ENCODE measurements around the gene COPRS. TPM values are rescaled to one million over a fixed set of nuclear protein-coding genes. Genes with fewer than 3 reads are reported as not detected.

Gene COPRS
- total and polyA plus RNA-seq, 2 of the 8 experiments (the other 6 are each of a cell fraction or from before 2014, with no cell fraction given): 40.9 to 49.3 TPM

DNA sequence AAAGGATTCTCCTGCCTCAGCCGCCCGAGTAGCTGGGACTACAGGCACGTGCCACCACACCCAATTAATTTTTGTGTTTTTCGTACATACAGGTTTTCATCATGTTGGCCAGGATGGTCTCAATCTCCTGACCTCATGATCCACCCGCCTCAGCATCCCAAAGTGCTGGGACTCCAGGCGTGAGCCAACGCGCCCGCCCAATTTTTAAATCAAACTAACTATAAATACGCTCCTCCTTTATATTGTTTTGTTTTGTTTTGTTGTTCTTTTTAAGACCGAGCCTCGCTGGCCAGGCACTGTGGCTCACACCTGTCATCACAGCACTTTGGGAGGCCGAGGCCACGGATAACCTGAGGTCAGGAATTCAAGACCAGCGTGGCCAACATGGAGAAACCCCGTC is 44.4 kb upstream of the COPRS start:
- no peak overlapping the region for H2BK12ac ChIP-seq (ENCODE audit: low read depth, low read length)
- H3K4me1 ChIP-seq (replicated peaks in 1 of 4; ENCODE audit: control insufficient read depth in 3 of 4, insufficient read depth in 4 of 4, low read length in 3 of 4): no peaks in the 10 kb centered on the region
- H4K20me1 ChIP-seq (replicated peaks in 1 of 2; ENCODE audit: control insufficient read depth in 1 of 2, insufficient read depth in 2 of 2, low read length in 2 of 2): peaks cover 0 to 1% of the 10 kb centered on the region in 2 experiments
- H3K4ac ChIP-seq (replicated peaks; ENCODE audit: insufficient read length, low read depth, low read length): no peak overlapping the region
- FAIRE-seq: no peak
- no peak overlapping the region for H3K9ac ChIP-seq (replicated peaks in 1 of 4; ENCODE audit: extremely low read depth in 1 of 4, low read depth in 3 of 4, low read length in 3 of 4)
- no peak overlapping the region for H3K27ac ChIP-seq (ENCODE audit: low read depth, low read length)
- H3K56ac ChIP-seq (replicated peaks; ENCODE audit: insufficient read length, low read depth, low read length): no peak overlapping the region
- no peak overlapping the region for H2BK5ac ChIP-seq (ENCODE audit: low read depth, low read length)
- no peak overlapping the region for H4K8ac ChIP-seq (ENCODE audit: extremely low read depth, insufficient read depth, low read length)
- H2BK15ac ChIP-seq (ENCODE audit: low read length): no peak overlapping the region
- TF ChIP-seq POLR2A (IDR thresholded peaks at IDR 0.05; ENCODE audit: control extremely low read depth in 1 of 2, low read depth in 2 of 2, low read length in 2 of 2) (no peak), TAF7 (optimal IDR thresholded peaks at IDR 0.05; ENCODE audit: borderline replicate concordance, low read depth, low read length) (no peak), SRF (IDR thresholded peaks at IDR 0.05; ENCODE audit: low read depth, low read length) (no peak), NRF1 (IDR thresholded peaks at IDR 0.05; ENCODE audit: low read depth, low read length) (no peak), SP1 (IDR thresholded peaks at IDR 0.05; ENCODE audit: low read depth, low read length) (no peak)
- TF ChIP-seq, protein P1, sequence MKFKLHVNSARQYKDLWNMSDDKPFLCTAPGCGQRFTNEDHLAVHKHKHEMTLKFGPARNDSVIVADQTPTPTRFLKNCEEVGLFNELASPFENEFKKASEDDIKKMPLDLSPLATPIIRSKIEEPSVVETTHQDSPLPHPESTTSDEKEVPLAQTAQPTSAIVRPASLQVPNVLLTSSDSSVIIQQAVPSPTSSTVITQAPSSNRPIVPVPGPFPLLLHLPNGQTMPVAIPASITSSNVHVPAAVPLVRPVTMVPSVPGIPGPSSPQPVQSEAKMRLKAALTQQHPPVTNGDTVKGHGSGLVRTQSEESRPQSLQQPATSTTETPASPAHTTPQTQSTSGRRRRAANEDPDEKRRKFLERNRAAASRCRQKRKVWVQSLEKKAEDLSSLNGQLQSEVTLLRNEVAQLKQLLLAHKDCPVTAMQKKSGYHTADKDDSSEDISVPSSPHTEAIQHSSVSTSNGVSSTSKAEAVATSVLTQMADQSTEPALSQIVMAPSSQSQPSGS (IDR thresholded peaks at IDR 0.05; ENCODE audit: low read length): no peak
- TF ChIP-seq, protein P2, sequence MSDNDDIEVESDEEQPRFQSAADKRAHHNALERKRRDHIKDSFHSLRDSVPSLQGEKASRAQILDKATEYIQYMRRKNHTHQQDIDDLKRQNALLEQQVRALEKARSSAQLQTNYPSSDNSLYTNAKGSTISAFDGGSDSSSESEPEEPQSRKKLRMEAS (IDR thresholded peaks at IDR 0.05): no peak
- no peak overlapping the region for H2BK120ac ChIP-seq (replicated peaks; ENCODE audit: low read depth, low read length)
- CTCF ChIA-PET (ENCODE audit: partially characterized antibody): interaction anchor here (0.6 to 5.8 kb wide), 3 partner anchors 8 to 238 kb away, joined by 3 to 45 read pairs (median 11); no protein-coding TSS in a partner anchor
- H3K79me1 ChIP-seq (ENCODE audit: low read depth, low read length): no peaks in the 10 kb centered on the region
- DNase-seq (ENCODE audit: low read depth in 1 of 2, low spot score in 2 of 2): no peak
- no peak overlapping the region for H2AK5ac ChIP-seq (ENCODE audit: low read depth, low read length)
- H3K4me3 ChIP-seq (ENCODE audit: extremely low read depth in 1 of 4, insufficient read depth in 2 of 4, low read depth in 3 of 4, low read length in 4 of 4): no peak overlapping the region
- no peak overlapping the region for H4K91ac ChIP-seq (replicated peaks; ENCODE audit: insufficient read length, low read length)
- H3K14ac ChIP-seq (ENCODE audit: insufficient read length): no peak overlapping the region
- H4K5ac ChIP-seq (ENCODE audit: insufficient read length, low read depth, low read length): no peak overlapping the region
- peaks cover 4 to 20% of the 10 kb centered on the region in 2 experiments; a peak in 3 of 4 replicates for H3K79me2 ChIP-seq (ENCODE audit: control insufficient read depth in 1 of 2, insufficient read depth in 2 of 2, low read length in 2 of 2)
- H3K23me2 ChIP-seq (ENCODE audit: low read depth, low read length): no peaks in the 10 kb centered on the region; the same call in 1 of the 2 replicates
- no peak overlapping the region for H2AFZ ChIP-seq (ENCODE audit: low read length)
- no peak overlapping the region for H3K18ac ChIP-seq (ENCODE audit: extremely low read depth, low read length)
- no peaks in the 10 kb centered on the region for H3K9me3 ChIP-seq (ENCODE audit: insufficient read depth in 2 of 2, low read depth in 1 of 2, low read length in 1 of 2)
- peaks cover 0 to 10% (median 7%) of the 10 kb centered on the region in 4 experiments; a peak in 5 of 8 replicates for H3K36me3 ChIP-seq (ENCODE audit: control insufficient read depth in 2 of 4, insufficient read depth in 4 of 4, low read length in 3 of 4)
- POLR2A ChIA-PET (ENCODE audit: partially characterized antibody): interaction anchor here (0.9 kb wide), 1 partner anchor 34 kb away, joined by 4 read pairs; the partner anchor contains the start of gene SUZ12
- no peaks in the 10 kb centered on the region for H3K27me3 ChIP-seq (replicated peaks in 1 of 4; ENCODE audit: control insufficient read depth in 3 of 4, extremely low read depth in 1 of 4, insufficient read depth in 3 of 4, low read length in 3 of 4)
- H3K23ac ChIP-seq (ENCODE audit: insufficient read length): no peak overlapping the region
- no peak overlapping the region for H2BK20ac ChIP-seq (ENCODE audit: low read length)
- no peak overlapping the region for H3K4me2 ChIP-seq (ENCODE audit: insufficient read depth in 1 of 2, low read depth in 2 of 2, low read length in 2 of 2)
- WGBS, 2 experiments (ENCODE audit: extremely low coverage in 1 of 2, insufficient coverage in 1 of 2, insufficient read length in 1 of 2, insufficient replicate concordance in 2 of 2, low coverage in 1 of 2, low lambda C conversion rate in 2 of 2, missing lambda C conversion rate in 1 of 2): 92% methylated on average over 16 of the region's 16 CpGs; no CpG with 5 or more reads in 1 of the 2 experiments
